NOMO-1 treated with dmso at 0.1 percent for 144 hours (cell line): ENCODE measurements around the gene MCF2L.

ENCODE experiments used
- DNase-seq: peaks from one replicate; lab custom pipeline; 2025; ENCODE audit not compliant: unreplicated experiment; lab: John Stamatoyannopoulos, UW

Gene MCF2L

GRCh38 chr13:113143466-113144254 lies 174.6 kb downstream of the MCF2L start:
- no peak for DNase-seq

- no peak for DNase-seq
Observed at GRCh38 chr13:113144255-113144629, 175.2 kb downstream of the MCF2L start.

GRCh38 chr13:113145496-113145895 lies 176.5 kb downstream of the MCF2L start:
- DNase-seq = no peak

- no peak for DNase-seq
Observed at GRCh38 chr13:113145911-113146598, 177.0 kb downstream of the MCF2L start.

- no peak for DNase-seq
Observed at GRCh38 chr13:113146750-113147149, 177.7 kb downstream of the MCF2L start.

GRCh38 chr13:113147206-113147605 lies 178.2 kb downstream of the MCF2L start:
- no peak for DNase-seq

GRCh38 chr13:113148407-113148806 lies 179.4 kb downstream of the MCF2L start:
- DNase-seq = no peak

GRCh38 chr13:113148940-113149503 lies 180.0 kb downstream of the MCF2L start:
- DNase-seq = no peak
